Kidney (tissue), 14 donors: ENCODE data around the gene TNFRSF18. TPM values are rescaled to one million over a fixed set of nuclear protein-coding genes. Genes with fewer than 3 reads are reported as not detected.

Experiments used
- DNase-seq, 5 donors: peaks; one replicate each; pipeline ENCODE4 v3.0.0-alpha.2; 2013 to 2020
- FAIRE-seq: peaks from 2 replicates; lab custom pipeline; 2012; peaks lifted over from hg19 to GRCh38; lab: Jason Lieb, UNC
- H3K27ac ChIP-seq, 2 donors: one replicate each; pipeline ENCODE4 v1.7.0; 2013; ENCODE audit warnings: low read depth in 2 of 2, low read length in 2 of 2, inconsistent platforms in 1 of 2
- H3K27me3 ChIP-seq: one replicate; pipeline ENCODE4 v1.7.1; 2013; ENCODE audit warnings: low read length, inconsistent platforms; ENCODE audit not compliant: control insufficient read depth, insufficient read depth
- H3K36me3 ChIP-seq, 3 donors: one replicate each; pipeline versions ENCODE4 v1.7.0 to v1.7.1; 2013; ENCODE audit warnings: low read length in 3 of 3, control low read depth in 1 of 3, inconsistent platforms in 1 of 3; ENCODE audit not compliant: insufficient read depth in 3 of 3, control insufficient read depth in 2 of 3
- H3K4me1 ChIP-seq, 3 donors: one replicate each; pipeline versions ENCODE4 v1.7.0 to v1.7.1; 2013; ENCODE audit warnings: low read length in 3 of 3, inconsistent platforms in 1 of 3, low read depth in 1 of 3; ENCODE audit not compliant: control insufficient read depth in 2 of 3, insufficient read depth in 2 of 3
- H3K4me3 ChIP-seq, 3 donors: one replicate each; pipeline versions ENCODE4 v1.7.0 to v1.8.1; 2013; ENCODE audit warnings: low read length in 3 of 3, control low read depth in 1 of 3, inconsistent platforms in 1 of 3
- H3K9ac ChIP-seq, 3 donors: one replicate each; pipeline versions ENCODE4 v1.7.0 to v1.7.1; 2013; ENCODE audit warnings: low read length in 3 of 3, control low read depth in 1 of 3, inconsistent platforms in 1 of 3
- H3K9me3 ChIP-seq, 3 donors: one replicate each; pipeline versions ENCODE4 v1.7.0 to v1.7.1; 2013; ENCODE audit warnings: low read length in 3 of 3, control low read depth in 1 of 3, inconsistent platforms in 1 of 3; ENCODE audit not compliant: control insufficient read depth in 2 of 3, insufficient read depth in 1 of 3
- intact Hi-C: fragments of 100-400 bp; cut with DNase I; formaldehyde crosslinking; loops from one replicate; pipeline ENCODE4 v1.11.1; 2022
- polyA plus RNA-seq: library from polyadenylated mRNA; stranded (reverse); fragments of 350-450 nt; fragmentation: Illumina TruSeq; extraction: RNeasy Lipid Tissue Mini Kit (QIAGEN cat#74804); gene quantifications from one replicate; pipeline ENCODE4 v1.2.3, GENCODE V29; 2014; ENCODE audit warnings: low read depth, low replicate concordance; ENCODE audit not compliant: insufficient read depth
- total RNA-seq: library from RNA; stranded (reverse); fragmentation: NEBNext Ultra II Directional; extraction: Animal tissue kit (Norgen Biotek cat#: 25700); gene quantifications from one replicate; pipeline ENCODE4 v1.2.1, GENCODE V29; 2021
- TF ChIP-seq, protein P1 (sequence below): IDR thresholded peaks from 3 replicates; pipeline ENCODE4 v1.5.1; 2012; ENCODE audit warnings: mild to moderate bottlenecking, moderate library complexity, borderline replicate concordance; ENCODE audit not compliant: insufficient read depth; ENCODE audit errors: extremely low read depth
- donor health status: control.
- donor health status: control.
- donor health status: control.
- donor health status: control.
- donor health status: control.
- donor health status: DM: yes; HTN: yes; CAD: no.
- donor health status: Normal renal cell carcinoma (clear cell type).

The TNFRSF18 gene
- total and polyA plus RNA-seq, 2 donors from 2014 or later = 8.1 TPM; not detected in 1

DNA sequence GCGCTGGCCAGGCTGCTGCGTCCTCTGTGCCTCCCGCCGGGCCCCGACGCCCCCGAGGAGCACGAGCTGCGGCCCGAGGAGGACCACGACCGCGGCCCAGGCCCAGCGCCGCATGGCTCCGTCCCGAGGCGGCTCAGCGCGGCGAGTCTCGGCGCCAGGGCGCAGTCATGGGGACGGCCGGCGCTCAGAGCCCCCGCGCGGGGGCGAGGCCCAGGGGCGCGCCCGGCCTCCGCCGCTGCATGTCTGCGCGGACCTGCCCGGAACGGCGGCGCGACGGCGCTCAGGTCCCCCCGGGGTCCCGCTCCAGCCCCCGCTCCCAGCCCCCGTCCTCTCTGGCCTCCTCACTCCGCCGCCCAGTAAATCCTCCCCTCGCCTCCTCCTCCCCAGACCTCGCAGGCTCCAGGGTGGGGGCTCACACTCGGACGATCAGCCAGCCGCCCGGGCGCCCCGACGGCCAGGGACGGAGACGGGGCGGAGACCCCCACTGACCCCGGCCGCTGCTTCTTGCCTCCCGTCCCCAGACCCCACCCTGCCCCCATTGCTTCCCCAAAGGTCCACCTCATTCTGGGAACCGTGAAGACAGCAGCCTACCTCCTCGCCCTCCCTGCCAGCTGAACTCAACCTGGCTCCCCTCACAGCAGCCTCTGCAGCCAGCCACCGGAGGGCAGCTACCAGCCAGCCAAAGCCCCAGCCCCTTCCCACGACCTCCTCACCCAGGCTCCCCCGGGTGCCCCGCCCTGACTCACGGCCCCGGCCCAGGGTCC, 40.4 kb upstream of the TNFRSF18 start, which contains the start of gene C1QTNF12:
TSS of gene C1QTNF12 (minus strand) at position 146 of the 764 bp plus-strand sequence. CDS start at position 114, 32 bp downstream.
- Histone ChIP-seq H3K27ac (no peak within 1 kb of the TSS), H3K36me3 (no peaks in the 10 kb centered on the region), H3K27me3 (no peaks in the 10 kb centered on the region), H3K4me1 (no peaks in the 10 kb centered on the region), H3K4me3 (no peak within 1 kb of the TSS), H3K9me3 (no peaks in the 10 kb centered on the region), H3K9ac (no peak within 1 kb of the TSS)
- intact Hi-C loops = no loop called here
- FAIRE-seq (no peak), DNase-seq (peak in 3 of 5 donors; percentile 32 to 72 (median 63))
- TF ChIP-seq, protein P1, sequence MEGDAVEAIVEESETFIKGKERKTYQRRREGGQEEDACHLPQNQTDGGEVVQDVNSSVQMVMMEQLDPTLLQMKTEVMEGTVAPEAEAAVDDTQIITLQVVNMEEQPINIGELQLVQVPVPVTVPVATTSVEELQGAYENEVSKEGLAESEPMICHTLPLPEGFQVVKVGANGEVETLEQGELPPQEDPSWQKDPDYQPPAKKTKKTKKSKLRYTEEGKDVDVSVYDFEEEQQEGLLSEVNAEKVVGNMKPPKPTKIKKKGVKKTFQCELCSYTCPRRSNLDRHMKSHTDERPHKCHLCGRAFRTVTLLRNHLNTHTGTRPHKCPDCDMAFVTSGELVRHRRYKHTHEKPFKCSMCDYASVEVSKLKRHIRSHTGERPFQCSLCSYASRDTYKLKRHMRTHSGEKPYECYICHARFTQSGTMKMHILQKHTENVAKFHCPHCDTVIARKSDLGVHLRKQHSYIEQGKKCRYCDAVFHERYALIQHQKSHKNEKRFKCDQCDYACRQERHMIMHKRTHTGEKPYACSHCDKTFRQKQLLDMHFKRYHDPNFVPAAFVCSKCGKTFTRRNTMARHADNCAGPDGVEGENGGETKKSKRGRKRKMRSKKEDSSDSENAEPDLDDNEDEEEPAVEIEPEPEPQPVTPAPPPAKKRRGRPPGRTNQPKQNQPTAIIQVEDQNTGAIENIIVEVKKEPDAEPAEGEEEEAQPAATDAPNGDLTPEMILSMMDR = no peak

DNA sequence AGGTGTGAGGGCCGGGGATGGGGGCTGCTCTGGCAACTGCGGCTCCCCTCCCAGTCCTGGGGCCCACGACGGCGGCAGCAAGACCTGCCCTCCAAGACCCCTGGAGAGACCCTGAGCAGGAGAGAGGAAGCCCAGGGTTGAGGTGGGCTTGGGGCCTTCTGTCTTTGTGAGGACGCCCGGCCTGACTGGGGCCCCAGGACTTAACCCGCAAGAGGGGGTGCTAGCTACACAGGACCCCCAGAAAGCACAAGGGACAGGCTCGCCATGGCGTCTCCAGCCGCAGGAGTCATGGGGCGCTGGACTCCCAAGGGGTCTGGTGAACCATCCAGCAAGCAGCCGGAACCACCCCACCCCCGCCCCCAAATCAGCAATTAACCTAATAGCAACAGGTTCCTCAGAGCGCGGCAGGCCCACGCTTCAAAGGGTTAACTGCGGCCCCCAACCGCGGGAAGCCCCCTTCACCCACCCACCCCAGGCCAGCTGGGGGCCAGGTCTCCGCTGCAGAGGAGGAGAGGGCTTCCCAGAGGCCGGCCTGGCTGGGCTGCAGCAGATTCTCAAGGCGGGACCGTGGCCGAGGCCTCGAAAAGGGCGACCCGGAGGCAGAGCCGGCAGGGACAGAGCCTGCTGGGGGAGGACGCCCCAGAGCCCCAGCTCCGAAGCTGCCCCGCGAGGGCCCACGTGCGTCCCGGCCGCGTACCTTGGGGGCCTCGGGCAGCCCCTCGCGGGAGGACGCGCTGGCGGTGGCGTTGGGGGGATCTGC, 39.6 kb upstream of the TNFRSF18 start:
- Histone ChIP-seq H3K36me3 (no peaks in the 10 kb centered on the region), H3K27ac (no peak overlapping the region), H3K9ac (no peak overlapping the region), H3K4me1 (no peaks in the 10 kb centered on the region), H3K9me3 (no peaks in the 10 kb centered on the region), H3K27me3 (no peaks in the 10 kb centered on the region), H3K4me3 (no peak overlapping the region)
- intact Hi-C loops = no loop called here
- no peak for FAIRE-seq
- peak in 1 of 5 donors; percentile 65 for DNase-seq
- TF ChIP-seq, protein P1 = no peak

DNA sequence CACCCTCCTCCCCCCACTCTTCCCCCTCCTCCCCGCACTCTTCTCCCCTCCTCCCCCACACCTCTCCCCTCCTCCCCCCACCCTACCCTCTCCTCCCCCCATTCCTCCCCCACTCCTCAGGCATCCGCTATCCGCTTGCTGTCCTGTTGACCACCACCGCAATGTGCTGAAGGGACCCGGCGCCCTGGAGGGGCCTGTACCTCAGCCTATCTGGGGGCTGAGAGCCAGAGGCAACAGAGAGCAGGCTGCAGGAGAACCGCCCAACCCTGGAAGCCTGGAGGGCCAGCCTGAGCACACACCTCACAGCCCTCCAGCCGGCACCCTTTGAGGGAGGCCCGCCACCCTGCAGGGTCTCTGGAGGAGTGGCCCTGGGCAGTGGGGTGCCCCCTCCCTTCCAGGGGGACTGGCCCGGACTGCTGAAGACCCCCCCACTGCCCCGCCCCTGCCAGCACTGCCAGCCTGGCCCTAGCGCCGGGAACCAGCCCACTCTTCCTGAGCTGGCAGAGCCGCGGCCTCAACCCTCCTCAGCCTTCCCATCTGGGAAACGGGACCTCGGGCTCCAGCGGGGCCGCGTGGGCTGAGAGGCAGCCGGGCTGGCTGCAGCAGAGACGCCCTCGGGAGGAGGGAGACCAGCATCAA, 38.9 kb upstream of the TNFRSF18 start:
- Histone ChIP-seq H3K27ac (no peak overlapping the region), H3K9ac (no peak overlapping the region), H3K27me3 (no peaks in the 10 kb centered on the region), H3K9me3 (no peaks in the 10 kb centered on the region), H3K4me1 (no peaks in the 10 kb centered on the region), H3K36me3 (no peaks in the 10 kb centered on the region), H3K4me3 (no peak overlapping the region)
- FAIRE-seq = no peak
- peak in 2 of 5 donors; percentile 13 to 66 for DNase-seq
- TF ChIP-seq, protein P1 = no peak
- intact Hi-C loops = no loop called here
